ENCODE results near the gene SCRT2.
A peak's percentile ranks its signal among the peaks of the same experiment; 100 is the strongest.

Gene SCRT2

DNA sequence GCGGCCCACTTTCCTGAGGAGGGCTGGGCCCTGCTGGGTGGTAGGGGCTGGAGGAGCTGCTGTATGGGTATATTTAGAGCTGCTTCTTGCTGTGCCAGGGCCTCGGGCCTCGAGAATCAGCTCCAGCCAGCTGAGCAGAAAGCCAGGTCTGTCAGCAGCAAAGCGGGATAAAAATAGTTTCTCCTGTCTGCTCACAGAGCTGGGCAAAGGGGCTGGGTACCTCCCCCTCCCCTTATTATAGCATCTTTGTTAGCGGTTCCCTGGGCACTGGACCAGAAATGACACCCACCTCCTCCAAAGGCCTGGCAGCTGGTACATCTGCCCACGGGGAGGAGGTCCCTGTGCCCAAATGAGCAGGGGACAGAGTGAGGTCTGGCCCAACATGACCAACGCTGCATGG, 6.0 kb downstream of the SCRT2 start:
- DNase-seq, result no peak

DNA sequence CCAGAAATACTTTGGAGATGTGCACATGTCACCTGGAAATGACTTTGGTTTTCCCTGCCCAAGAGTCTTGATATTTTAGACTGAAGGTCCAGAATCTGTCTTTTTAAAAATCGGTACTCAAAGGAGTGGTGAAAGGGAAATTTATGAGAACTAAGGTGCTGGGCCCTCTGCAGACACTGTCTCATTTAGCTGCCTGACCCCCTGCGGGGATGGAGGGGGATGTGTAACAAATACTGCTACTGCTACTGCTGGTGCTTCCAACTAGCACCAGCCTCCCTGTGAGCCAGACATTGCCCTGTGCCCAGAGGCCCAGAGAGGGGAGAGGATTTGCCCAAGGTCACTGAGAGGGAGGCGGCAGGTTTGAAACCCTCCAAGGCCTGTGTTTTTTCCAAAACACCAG, 7.0 kb downstream of the SCRT2 start:
- no peak for DNase-seq

DNA sequence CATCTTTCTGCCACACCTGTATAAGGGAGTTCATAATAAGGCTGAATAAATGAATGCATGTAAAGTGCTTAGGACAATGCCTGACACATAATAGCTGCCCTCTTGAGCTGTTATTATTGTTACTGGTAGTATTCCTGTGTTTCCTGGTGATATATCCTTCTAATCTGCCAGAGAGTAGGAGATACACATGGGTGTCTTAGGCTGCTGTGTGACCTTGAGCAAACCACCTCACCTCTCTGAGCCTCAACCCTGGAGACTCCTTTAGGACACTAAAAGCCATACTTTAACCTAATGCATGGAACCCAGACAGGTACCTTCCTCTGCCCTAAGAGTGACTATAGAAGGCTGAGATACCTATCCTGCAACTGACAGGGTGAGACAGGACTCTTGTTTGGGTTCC, 7.6 kb downstream of the SCRT2 start:
- no peak for DNase-seq

DNA sequence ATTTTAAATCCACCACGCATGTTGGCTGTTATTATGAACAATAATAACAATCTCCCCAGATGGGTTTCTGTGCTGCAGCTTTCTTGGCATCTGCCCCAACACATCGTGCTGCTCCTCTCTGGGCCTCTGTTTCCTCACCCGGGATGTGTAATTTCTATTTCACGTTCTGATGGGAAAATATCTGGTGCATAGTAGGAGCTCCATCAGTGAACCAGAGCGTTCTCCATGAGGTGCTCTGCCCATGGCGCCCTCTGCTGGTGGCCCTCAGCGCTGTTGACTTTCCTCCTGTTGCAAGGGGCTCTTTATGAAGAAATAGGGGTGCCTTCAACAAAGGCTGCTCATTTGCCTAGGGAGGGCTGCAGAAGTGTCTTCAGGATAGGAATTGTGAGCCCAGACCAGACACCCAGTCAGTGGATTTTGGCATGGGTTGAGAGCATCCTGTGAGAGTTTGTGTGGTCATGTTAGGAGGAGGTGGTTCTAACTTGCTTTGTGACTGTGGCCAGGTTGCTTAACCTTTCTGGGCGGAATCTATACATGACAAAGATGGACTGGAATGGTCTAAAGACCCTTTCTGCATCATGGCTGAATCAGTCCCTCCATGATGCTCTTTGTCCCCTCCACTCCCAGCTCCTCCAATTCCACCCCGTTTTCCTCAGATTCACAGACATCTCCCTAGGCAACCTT, 8.1 kb downstream of the SCRT2 start:
- no peak for DNase-seq

DNA sequence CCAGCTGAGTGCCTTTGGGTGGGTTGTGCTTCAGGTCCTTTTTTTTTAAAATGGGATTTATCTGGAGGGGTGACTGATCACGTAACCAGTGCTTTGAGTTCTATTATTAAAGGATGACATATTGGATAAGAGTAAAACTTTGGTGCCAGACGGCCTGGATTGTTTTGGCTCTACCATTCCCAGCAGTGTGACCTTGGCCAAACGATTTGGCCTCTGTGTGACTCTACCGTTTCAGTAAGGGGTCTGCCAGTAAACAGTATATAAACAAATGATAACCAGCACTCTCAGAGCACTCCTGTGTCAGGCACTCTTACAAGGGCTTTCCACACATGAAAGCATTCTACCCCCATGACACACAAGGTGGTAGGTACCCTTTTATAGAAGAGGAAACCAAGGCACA, 8.7 kb downstream of the SCRT2 start:
- DNase-seq, result no peak

DNA sequence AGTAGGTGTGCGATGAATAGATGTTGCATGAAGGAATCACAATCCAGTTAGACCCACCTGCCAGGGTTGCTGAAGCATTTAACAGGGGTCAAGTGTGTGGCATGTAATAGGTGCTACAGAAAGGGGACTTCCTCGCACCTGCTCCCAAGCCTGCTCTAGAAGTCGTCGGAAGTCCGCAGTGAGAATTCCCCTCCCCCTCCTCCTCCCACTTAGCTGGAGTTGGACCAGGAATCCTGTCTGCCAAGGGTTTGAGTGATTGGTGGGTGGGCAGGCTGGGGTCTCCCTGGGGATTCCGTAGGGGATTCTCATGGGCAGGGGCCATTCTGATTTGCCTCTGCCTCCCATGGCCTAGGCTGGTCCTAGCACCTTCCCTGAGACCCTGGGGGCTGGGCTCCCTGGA, 10.3 kb downstream of the SCRT2 start:
- DNase-seq, result no peak

DNA sequence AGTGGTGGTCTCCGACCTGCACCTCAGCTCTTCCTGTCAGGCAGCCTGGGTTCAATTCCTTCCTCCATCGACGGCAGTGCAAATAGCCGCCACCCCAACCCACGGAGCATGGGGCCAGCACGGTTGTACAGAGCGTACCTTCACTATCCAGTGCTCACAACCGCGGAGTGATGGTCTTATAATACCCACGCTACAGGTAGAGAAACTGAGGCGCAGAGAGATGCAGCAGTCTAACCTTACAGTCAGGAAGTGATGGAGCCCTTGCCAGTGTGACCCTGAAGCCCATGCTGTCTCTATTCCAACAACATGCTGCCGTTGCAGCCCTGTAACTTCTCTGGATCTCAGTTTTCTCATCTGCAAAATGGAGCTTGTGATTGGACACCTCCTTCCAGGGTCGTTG, 11.0 kb downstream of the SCRT2 start:
- no peak for DNase-seq

DNA sequence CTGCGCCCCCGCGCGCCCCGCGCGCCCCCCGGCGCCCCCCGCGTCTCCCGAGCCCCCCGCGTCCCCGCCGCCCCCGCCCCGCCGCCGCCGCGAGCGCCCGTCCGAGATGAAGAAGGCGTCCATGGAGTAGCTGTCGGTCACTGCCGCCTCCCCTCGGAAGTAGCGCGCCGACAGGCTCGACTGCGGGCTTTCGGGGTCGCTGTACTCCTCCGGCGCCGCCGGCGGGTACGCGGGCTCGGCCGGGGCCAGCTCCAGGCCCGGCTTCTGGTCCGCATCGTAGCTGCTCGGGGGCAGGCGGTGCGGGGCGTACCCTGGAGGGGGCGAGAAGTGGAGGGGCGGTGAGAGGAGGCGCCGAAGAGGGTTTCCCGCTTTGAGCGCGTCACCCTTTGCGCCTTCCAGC, 11.5 kb downstream of the SCRT2 start:
- DNase-seq, result no peak

DNA sequence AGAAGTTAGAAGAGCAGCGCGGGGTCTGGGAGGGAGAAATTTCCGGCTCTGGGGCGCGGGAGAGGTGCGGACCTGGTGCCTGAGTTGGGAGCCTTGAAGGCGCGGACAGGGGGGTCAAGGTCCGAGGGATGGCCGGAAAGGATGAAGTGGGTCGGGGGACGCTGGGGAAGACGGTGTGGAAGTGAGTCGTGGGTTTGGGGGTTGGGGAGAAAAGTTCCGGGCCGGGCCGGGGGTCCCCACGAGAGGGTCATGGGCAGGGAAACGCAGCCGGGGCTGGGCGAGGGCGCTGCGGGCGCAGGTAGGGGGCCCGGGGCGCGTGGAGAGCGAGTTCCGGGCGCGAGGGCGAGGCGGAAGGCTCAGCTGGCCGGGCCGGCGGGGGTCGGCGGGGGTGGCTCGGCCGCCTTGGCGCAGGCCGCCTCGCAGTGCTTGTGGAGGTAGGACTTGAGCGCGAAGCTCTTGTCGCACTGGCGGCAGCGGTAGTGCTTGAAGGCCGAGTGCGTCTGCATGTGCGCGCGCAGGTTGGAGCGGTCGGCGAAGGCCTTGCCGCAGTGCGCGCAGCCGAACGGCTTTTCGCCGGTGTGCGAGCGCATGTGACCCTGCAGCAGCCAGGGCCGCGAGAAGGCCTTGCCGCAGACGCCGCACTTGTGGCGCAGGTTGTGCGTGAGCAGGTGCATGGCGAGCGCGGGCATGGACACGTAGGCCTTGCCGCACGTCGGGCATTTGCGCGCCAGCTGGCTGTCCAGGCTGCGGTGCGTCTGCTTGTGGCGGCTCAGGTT, 12.1 kb downstream of the SCRT2 start:
- no peak for DNase-seq

DNA sequence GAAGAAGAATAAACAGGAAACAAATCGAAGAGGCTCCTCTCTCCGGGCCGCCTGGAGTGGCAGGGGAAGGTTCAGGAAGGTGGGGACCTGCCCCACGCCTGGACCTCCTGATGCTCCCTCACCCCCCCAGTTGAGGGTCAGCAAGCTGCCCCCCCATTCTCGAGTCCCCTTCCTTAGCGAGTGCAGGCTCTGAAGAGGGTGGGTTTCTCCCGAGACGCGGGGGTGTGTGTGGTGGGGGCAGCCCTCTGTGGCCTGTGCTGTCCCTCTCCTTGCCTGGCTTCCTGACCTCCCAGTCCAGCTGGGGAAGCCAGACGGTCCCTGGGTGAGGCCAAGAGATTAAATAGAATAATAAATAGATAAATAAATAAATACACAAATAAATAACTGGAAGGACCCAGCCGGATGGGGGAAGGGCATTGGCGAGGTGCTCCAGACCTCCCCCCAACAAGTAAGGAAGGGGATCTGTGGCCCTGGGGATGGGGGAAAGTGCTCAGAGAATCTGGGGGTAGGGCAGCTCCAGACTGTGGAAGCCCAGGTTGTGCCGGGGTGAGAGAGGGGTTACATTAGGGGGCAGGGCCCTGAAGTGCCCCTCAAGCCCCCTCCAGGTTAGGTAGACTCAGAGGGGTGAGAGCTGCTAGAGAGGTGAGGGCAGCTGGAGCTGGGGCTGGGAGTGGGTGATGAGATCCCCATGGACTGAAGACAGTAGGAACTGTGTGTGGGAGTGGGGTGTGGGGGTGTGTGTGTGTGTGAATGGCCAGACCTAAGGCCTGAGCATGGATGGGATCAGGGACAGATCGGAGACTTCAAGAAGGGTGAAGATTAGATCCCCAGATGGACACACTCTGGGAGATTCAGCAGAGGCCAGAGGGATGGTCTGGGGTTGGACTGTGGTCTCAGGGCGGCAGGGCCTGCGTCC, 13.1 kb downstream of the SCRT2 start:
- DNase-seq, result no peak

DNA sequence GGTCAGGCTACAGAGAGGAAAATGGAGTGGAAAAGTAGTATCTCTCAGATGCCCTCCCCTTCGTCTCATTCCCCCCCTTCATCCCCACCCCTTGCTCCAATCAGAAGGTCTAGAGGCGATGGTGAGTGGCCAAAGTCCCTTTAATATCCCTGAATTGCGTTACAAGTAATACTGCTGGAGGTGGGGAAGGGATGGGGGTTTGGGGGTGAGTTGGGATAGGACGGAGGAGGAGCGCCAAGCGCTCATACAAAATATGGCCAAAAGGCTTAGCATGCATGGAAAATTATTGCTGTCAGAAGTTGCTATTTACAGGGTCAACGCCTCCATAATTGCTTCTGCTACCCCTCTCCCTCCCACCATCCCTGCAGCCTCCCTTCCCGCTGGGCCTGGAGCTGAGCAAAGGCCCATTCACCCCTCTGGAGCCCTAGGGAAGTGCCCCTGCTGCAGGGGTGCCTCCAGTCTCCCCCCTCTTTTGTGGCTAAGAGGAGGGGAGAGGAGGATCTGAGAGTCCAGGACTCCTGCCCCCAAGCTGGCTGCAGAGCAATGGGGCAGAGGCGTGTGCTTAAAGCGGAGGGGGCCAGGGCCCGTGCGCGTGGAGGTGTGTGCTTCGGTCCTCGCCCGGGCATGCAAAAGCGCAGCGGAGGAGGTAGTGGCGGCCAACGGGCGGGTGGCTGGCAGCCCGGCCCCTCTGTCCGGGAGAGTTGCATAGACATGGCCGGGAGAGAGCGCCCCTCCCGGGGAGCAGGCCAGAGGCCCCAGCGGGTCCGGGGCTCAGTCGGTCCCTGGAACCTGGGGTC, 13.9 kb downstream of the SCRT2 start:
- DNase-seq, result peak; percentile 16

DNA sequence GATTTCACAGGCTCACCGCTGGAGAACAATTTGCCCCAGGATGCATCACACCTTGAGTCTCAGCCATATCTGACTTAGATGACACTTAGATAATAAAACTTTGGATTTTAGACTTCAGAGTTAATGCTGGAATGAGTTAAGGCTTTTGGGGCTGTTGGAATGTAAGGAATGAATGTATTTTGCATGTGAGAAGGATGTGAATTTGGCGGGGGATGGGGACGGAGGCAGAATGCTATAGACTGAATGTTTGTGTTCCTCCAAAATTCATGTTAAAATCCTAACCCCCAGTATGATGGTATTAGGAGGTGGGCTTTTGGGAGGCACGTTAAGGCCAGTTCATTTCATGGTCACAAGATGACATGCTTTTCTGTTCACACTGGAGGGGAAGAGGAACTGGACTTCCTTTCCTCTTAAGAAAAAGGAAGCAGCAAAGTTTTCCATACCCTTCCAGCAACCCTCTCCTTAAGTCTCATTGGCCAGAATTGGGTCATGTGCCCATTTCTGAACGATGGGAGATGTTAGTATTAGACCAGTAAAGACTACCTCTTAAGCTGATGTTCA, 16.8 kb downstream of the SCRT2 start:
- no peak for DNase-seq

DNA sequence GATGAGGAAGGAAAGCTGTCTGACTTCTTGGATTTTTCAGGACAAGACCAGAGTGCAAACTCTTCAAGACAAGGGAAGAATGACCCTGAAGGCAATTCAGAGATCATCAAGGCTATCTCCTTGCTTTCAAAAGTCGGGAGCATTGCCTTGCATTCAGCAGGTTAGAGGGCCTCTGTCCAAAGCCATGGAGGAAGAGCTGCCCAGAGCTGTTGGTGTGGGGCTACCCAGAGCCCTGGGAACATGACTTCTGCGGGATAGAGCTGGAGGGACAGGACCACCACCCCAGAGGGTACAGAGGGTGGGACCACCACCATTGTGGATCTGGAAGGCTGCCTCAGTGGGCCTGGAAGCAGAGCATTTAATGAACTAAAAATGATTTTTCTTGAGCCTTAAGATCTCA, 17.4 kb downstream of the SCRT2 start:
- DNase-seq, result no peak

DNA sequence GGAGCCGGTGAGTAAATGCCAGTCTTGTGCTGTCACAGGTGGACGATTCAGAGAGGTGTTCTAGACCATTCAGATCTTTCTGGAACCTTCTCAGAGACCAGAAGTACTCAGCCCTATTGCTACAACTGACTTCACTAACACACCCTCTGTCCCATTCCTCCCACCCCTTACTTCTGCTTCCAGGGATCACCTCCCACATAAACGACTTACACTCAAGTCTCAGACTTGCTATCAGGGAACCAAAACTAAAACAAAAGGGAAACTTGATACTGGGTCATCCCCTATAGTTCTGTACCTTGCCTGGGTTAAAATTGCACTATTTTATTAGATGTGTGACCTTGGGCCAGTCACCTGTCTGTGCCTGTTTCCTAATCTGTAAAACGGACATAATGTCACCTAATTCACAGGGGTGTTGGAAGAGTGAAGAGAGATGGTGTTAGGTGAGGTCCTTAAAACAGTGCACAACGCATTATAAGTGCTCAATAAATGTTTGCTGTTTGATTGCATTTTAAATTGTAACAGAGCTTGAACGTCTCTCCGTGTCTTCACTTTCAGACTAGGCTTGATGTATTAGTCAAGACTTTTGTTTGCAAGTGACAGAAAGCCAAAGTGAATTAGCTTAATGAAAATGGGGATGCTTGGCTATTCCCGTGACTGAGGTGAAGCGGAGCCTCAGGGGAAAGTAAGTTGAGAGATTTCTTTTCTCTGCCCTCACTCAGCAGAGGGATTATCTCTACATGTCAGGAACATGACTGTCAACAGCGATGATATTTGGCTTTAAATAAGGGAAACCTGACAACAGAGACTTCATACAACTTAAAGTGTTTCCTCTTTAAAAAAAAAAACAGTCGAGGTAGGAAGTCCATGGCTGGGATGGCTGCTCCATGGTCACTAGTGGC, 19.6 kb downstream of the SCRT2 start:
- peak; percentile 2 for DNase-seq

DNA sequence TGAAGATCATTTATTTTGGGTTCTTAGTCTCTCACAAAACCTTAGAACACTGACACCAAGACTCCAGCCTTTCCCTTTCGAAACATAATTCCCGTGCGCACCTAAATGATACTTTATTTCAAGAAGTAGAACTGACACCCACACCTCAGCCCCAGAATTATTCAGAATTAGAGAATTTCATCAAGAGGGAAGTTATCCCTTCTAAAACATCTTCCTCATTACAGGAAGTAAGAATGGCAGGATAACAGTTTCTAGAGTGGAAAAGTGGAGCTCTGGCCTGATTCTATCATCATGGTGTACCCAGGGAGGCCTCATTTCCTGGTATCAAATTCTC, 21.2 kb downstream of the SCRT2 start:
- DNase-seq, result no peak

DNA sequence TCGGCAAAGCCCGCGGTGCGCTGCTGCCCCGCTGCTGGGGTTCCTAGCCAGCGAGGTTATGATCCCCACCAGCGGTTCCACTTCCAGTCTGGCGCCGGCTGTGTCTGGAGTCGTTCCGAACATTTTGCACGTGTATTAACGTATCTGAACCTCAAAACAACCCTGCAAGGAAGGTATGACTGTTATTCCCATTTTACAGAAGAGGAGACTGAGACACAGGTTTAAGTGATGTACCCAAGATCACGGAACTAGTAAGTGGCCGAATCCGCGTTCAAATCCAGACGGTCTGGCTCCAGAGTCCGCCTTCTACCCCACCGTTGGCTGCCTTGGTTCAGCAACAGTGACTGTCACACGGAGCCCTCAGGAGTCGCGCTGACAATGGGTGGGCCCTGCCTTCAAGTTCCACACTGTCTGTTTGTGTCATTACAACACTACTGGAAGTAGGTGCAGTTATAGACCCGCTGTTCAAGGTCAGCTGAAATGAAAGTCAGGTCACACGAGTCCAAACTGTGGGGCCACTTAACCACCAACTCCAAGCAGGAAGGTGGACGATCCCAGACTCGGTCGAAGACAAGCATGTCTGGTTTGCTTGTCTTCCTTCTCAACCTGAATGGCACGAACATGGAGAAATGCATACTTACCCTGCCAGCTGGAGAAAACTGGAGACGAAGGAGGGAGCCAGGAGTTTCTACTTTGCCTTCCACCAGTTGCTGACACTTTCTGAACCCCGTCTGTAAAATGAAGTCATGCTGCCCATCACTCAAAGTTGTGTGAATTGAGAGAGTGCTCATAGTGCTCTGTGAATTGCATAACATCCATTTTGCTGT, 21.8 kb downstream of the SCRT2 start:
- peak; percentile 26 for DNase-seq

DNA sequence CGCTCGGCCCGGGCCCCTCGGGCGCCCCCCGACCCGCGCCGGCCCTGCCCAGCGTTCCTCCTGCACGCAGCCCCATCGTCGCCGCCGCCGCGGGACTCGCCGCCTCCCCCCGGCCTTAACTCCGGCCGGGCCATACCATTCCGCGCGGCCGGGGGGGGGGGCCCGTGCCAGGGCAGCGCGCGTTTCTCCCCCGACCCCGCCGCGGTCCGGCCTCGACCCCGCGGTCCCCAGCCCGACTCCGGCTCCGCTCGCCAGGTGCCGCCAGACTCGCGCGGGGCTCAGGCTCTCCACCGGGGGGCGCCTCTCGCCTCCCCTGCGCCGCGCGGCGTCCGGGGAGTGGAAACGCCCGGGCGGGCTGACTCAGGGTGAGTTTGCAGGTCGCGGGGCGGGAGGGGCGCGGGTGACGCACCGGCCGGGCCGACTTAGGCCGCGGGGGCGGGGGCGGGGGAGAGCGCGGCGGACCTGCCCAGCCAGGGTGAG, 22.5 kb downstream of the SCRT2 start, which contains the start of gene SRXN1:
Gene SRXN1, minus strand, starts transcription at position 91 of the 480 bp plus-strand sequence. Its CDS starts 15 bp downstream, at position 76.
- DNase-seq, result peak; percentile 88

DNA sequence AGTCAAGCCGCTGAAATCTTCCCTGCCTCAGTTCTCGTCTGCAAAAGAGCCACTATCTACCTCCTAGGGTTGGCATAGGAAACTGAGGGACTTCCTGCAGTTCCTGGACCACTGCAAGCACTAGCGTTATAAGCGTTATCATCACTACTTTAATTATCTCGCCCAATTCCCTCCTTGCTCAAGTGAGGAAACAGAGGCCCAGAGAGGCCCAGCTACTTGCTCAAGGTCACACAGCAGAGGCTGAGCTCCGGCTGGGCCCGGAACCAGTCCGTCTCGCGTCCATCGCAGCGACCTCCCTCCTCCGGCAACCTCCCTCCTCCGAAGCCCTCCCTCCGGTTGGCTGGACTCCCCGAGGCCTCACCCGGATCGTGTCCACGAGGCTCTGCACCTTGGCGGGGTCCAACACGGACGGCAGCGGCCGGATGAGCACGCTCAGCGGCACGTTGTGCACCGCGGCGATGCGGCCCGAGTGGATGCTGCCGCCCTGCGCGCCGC, 22.9 kb downstream of the SCRT2 start:
- no peak for DNase-seq

DNA sequence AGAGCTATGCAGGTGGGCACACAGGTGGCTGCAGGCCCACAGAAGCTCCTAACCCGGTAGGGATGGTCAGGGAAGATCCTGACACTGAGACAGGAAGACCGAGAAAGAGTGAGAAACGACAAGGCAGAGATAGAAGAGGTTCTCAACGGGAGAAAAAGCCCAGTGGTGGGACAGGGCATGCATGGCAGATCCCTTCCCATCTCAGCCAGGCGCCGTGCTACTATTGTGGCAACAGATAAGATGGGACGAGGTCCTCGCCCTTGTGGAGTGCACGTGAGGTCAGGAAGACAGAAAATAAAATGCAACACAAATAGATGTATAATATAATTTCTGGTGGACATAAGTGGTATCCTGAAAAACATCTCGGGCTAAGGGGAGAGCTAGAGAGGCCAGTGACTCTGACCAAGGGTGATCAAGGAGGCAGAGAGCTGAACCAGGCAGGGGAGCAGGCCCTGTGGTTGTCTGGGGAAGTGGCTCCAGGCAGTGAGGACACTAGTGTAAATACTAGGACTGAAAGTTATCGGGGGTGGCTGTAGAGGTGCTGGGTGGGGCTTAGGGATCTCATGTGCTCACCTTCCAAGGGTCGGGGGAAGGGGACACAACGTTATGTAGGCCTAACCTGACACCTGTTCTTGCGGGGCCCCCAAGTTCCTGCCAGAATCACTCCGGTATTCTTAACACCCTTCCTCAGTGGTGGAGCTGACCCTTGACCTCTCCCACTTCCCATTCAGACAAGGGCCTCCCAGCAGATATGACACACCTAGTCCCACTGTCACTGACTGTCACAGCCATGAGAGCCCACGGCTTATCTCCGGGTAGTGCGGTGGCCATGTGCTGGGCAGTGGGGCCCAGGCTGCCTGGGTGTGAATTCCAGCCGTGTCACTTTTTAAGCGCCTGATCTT, 23.6 kb downstream of the SCRT2 start:
- DNase-seq, result peak; percentile 23

All from left hindlimb (tissue), 1 donor.